Thyroid gland (tissue), 4 donors: ENCODE data around the gene PABPC1L.

Source experiments
- POLR2A ChIP-seq, 2 donors: fragments of 450-650 bp; IDR thresholded peaks; one replicate each; pipeline ENCODE4 v1.6.1; 2017; ENCODE audit warnings: antibody characterized with exemption in 2 of 2, mild to moderate bottlenecking in 2 of 2, moderate library complexity in 1 of 2
- TF ChIP-seq, protein P1 (sequence below), 6 experiments: fragments of 200-600 bp in 3 of 6; fragments of 450-650 bp in 3 of 6; sonication (generic) in 3 of 6; IDR thresholded peaks; one replicate each; pipeline ENCODE4 v1.5.1; 2016 to 2019; ENCODE audit warnings: antibody characterized with exemption in 6 of 6, mild to moderate bottlenecking in 2 of 6, inconsistent platforms in 1 of 6, moderate library complexity in 1 of 6

DNA sequence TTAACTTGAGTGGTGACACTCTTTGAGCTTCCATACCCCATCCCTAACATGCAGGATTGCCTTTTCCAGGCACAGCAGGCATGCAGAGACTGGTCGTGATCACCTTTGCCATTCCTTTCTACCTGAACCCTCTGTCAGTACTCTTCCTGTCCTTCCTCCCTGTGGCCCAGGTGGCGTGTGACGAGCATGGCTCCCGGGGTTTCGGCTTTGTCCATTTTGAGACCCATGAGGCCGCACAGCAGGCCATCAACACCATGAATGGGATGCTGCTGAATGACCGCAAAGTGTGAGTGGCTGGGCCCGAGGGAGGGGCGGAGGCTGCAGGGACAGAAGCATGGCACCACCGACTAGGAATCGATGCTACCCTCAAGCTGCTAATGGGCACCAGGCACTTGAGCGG is 6.7 kb downstream of the PABPC1L start:
- TF ChIP-seq, protein P1, sequence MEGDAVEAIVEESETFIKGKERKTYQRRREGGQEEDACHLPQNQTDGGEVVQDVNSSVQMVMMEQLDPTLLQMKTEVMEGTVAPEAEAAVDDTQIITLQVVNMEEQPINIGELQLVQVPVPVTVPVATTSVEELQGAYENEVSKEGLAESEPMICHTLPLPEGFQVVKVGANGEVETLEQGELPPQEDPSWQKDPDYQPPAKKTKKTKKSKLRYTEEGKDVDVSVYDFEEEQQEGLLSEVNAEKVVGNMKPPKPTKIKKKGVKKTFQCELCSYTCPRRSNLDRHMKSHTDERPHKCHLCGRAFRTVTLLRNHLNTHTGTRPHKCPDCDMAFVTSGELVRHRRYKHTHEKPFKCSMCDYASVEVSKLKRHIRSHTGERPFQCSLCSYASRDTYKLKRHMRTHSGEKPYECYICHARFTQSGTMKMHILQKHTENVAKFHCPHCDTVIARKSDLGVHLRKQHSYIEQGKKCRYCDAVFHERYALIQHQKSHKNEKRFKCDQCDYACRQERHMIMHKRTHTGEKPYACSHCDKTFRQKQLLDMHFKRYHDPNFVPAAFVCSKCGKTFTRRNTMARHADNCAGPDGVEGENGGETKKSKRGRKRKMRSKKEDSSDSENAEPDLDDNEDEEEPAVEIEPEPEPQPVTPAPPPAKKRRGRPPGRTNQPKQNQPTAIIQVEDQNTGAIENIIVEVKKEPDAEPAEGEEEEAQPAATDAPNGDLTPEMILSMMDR (IDR thresholded peaks at IDR 0.05) = no peak
- TF ChIP-seq POLR2A (IDR thresholded peaks at IDR 0.05) = no peak
